Esophagus squamous epithelium (tissue), 4 donors: ENCODE data around the gene GGT7.

ENCODE experiments used
- POLR2A ChIP-seq, 4 donors: fragments of 450-650 bp; IDR thresholded peaks; one replicate each; pipeline ENCODE4 v1.6.1; 2017; ENCODE audit warnings: antibody characterized with exemption in 4 of 4, mild to moderate bottlenecking in 4 of 4, moderate library complexity in 3 of 4
- TF ChIP-seq, protein P1 (sequence below), 6 experiments: fragments of 450-650 bp in 4 of 6; fragments of 200-600 bp in 2 of 6; sonication (generic) in 2 of 6; IDR thresholded peaks; one replicate each; pipeline ENCODE4 v1.5.1; 2016 to 2019; ENCODE audit warnings: antibody characterized with exemption in 6 of 6, mild to moderate bottlenecking in 4 of 6, moderate library complexity in 4 of 6

DNA sequence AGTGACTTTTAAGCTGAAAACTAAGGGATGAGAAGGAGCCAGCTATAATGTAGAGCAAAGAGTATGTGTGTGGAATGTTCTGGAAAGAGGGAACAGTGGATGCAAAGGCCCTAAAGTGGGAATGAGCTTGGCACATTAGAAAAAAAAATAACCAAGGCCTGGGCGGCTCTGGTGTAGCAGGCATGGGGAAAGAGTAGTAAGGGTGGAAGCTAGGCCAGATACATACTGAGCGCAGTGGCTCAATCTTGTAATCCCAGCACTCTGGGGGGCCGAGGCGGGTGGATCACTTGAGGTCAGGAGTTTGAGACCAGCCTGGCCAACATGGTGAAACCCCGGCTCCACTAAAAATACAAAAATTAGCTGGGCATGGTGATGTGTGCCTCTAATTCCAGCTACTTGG is 8.4 kb downstream of the GGT7 start:
- TF ChIP-seq, protein P1, sequence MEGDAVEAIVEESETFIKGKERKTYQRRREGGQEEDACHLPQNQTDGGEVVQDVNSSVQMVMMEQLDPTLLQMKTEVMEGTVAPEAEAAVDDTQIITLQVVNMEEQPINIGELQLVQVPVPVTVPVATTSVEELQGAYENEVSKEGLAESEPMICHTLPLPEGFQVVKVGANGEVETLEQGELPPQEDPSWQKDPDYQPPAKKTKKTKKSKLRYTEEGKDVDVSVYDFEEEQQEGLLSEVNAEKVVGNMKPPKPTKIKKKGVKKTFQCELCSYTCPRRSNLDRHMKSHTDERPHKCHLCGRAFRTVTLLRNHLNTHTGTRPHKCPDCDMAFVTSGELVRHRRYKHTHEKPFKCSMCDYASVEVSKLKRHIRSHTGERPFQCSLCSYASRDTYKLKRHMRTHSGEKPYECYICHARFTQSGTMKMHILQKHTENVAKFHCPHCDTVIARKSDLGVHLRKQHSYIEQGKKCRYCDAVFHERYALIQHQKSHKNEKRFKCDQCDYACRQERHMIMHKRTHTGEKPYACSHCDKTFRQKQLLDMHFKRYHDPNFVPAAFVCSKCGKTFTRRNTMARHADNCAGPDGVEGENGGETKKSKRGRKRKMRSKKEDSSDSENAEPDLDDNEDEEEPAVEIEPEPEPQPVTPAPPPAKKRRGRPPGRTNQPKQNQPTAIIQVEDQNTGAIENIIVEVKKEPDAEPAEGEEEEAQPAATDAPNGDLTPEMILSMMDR (IDR thresholded peaks at IDR 0.05) = no peak
- no peak for TF ChIP-seq POLR2A (IDR thresholded peaks at IDR 0.05)
